Hematopoietic multipotent progenitor cell (in vitro differentiated cells): ENCODE measurements around the gene M1AP. TPM values are rescaled to one million over a fixed set of nuclear protein-coding genes. Genes with fewer than 3 reads are reported as not detected.
A peak's percentile ranks its signal among the peaks of the same experiment; 100 is the strongest.

ENCODE experiments used
- DNase-seq, 3 donors: peaks; one replicate each; pipeline ENCODE4 v3.0.0-alpha.2; 2011 to 2015; ENCODE audit warnings: low read depth in 2 of 3, low spot score in 2 of 3
- total RNA-seq: library from RNA; depleted of rRNA; stranded (reverse); fragments of >200 nt; gene quantifications from one replicate; pipeline ENCODE4 v1.2.3, GENCODE V29; 2012

The M1AP gene
- total RNA-seq, 1 donor: 0.54 TPM

DNA sequence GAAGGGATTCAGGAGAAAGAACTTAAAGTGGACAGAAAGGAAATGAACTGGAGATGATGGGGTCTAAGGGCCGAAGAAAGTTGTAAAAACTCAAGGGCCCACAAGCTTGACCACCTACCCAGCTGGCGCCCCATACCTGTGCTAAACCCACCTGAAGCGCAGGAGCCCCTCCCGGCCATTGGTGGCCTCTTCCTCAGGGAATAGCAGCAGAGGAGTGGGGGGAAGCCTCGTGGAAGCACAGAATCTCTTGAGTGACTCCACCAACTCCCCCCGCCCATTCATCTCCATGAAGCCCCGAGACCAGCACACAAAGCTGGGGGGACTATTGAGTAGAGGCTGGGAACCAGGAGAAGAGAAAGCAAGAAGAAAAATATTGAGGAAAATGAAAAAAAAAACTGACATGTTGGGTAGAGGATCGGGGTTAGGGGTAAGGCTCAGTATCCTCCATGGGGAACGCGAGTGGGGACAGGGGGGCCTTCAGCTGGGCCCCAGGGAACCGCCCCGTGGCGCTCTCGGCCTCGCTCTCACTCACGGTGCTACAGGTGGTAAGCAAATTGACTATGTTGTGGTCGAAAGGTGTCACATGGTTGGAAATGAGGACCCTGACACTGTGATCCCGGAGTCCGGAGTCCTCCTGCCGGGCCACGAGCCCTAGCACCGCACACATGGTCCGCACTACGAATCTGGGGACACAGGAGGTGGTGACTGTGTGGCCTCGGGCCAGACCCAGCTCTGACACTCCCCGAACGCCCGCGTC lies 119.4 kb downstream of the M1AP start:
- DNase-seq: no peak

DNA sequence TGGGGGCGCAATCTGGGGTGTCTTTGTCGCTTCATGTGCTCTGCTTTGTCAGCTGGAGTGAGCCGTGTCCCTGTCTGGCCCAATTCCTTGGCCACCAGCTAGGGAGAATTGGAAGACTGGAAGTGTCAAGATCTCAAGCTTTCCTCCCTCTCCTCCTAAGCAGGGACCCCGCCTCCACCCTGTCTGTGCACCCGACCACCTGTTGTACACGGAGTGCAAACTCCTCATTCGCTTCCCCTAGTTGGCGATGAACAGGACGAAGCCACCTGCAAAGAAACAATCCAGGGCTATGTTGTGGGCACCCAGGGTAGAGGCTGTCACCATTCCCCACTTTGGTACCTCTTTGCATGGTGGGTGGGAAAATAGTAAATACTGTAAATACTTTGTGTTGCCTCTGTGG lies 120.4 kb downstream of the M1AP start:
- DNase-seq: no peak

DNA sequence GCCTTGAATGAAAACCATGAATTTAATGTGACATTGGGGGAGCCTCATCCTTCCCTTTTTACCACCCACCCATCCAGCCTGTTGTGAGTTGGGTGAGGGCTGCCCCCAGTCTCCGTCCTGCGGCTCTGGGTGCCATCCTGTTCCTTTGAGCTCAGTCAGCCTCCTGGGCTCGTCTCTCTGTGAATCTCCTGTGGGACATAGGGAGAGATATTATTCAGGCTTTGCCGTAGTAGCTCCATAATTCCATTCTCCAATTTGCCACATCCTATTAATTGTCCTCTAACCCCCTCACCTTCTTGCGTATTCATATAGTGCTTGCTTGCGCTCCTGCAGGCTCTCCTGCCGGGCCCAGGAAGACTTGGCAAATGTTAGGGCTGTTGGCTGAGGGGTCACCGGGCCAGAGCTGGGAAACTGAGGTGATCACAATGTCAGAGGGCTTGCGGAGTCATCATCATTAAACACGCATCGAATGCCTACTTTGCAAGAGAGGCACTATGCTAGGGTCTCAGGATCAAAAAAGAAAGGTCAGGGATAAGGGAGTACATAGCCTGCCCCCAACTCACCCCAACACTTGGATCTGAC lies 121.4 kb downstream of the M1AP start:
- no peak for DNase-seq

DNA sequence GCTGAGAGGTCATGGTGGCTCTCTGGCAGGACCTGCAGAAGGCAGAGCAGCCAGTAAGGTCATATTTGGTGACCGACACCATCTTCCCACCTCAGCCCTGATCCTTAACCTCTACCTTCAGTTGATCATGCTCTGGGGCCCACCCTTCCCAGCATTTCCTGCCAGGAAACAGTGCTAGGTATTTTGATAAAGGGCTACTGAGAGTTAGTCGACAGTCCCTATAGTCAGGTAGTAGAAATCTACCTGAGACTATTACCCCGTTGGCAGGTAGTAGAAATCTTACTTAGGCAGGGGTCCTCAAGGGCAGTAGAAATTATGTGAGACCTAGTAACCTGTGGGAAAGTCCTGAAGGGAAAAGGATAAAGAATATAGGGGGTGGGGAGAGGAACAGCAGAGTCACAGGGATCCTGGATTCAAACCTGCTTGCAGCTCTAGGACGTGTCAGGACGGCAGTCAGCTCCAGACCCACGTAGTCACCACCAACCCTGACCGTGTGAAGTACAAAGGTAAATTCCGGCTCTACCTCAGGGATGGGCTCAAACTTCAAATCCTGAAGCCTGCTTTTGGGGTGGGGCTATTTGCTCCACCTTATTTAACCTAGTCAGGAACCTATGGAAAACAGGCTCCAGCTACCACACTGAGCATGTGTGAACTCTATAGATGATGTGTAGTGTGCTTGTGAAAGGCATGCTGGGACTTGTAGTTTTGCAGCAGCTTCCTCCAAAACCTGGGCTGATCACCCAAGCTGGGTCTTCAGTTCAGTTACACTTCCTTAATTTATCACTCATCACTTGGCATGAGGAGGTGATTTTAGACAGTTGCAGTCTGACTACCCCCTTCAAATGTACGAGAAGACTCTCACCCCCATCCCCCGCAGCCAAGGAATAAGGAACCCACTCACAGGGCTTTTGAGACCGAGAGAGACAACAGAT lies 122.1 kb downstream of the M1AP start, which contains the start of gene DQX1:
DQX1 (minus strand) TSS at position 515 of the 932 bp plus-strand sequence; CDS start at position 13, 502 bp downstream.
- DNase-seq: peak in 1 of 3 donors; percentile 62

DNA sequence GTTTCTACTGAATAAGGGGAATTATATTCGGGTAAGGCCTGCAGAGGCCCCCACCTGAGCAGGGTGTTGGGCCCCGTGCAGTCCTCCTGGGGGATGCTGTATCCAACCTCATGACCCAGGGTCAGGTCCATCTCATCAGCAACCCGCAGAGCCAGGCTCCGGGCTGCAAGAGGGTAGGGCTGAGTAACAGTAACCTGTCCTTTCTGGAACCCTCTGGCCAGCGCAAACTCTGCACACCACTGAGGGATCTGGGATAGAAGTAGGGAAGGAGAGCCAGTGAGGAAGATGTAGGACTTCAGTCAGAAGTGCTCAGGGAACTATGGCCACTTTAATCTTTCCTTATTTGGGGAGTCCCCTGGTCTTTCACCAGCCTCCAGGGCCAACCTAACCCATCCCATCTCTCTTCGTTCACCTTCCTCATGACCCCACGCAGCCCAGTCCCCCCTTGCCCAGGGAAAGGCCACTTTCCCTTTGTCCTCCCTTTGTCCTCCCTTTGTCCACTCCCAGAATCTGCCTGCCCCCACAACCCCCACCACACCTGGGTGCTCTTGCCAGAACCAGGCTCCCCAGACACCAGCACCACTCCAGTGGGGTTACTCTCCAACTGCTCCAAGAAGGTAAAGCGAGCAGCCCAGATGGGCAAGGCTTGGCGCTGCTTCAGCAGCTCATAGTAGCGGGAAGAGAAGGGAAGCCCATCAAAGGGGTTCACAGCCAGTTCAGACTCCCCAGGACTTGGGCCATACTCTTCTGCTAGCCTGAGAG lies 123.0 kb downstream of the M1AP start:
- no peak for DNase-seq

DNA sequence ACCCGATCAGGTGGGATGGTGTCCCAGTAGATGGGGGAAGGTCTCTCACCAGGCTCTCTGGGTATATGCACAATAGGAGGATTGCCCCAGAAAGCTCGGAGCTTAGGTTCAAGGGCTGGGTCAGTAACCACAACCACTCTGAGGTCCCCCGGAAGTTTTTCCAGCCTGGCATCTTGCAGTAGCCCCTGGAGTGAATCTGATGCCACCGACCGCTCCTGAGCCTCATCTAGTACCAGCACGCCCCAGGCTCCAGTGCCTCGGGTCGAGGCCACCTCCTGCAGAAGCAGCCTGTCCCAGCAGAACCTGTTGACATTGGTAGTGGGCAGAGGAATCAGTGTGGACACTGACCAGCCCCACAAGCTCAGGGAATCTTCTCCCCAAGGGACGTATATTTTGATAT lies 124.1 kb downstream of the M1AP start:
- DNase-seq: no peak

DNA sequence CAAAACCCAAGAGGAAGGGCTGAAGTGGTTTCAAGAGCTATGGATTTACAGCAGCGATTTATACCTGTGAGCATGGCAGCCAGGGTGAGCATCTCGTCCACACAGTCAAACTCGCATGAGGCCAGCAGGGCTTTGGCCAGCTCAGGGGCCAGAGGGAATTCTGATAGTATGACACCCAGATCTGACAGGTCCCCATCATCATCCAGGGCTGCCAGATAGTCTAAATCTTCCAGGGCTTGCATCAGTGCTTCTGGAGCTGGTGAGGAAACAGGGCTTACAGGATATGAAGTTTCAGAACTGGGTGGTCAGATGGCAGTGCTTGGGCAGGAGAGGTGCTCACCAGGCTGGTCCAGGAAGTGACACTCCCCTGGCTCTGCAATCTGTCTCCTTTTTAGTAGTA lies 125.6 kb downstream of the M1AP start:
- DNase-seq: no peak

DNA sequence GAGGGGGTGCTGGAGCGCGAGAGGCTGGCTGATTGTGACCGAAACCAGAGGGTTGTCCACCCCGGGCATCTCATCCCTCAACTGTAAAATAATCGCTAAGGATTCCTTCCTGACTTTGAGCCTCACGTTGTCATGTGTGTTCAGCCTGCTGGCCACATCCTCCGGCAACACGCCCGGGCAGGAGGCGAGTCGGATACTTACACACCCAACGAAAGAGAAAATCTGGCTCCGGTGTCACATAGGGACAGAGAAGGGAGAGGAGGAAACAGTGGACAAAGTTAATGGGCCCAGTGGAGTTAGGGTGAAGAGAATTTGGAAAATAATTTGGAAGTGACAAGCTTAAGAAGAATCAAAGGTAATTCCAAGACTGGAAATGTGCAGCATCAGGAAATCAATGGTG lies 131.5 kb downstream of the M1AP start:
- DNase-seq: no peak

DNA sequence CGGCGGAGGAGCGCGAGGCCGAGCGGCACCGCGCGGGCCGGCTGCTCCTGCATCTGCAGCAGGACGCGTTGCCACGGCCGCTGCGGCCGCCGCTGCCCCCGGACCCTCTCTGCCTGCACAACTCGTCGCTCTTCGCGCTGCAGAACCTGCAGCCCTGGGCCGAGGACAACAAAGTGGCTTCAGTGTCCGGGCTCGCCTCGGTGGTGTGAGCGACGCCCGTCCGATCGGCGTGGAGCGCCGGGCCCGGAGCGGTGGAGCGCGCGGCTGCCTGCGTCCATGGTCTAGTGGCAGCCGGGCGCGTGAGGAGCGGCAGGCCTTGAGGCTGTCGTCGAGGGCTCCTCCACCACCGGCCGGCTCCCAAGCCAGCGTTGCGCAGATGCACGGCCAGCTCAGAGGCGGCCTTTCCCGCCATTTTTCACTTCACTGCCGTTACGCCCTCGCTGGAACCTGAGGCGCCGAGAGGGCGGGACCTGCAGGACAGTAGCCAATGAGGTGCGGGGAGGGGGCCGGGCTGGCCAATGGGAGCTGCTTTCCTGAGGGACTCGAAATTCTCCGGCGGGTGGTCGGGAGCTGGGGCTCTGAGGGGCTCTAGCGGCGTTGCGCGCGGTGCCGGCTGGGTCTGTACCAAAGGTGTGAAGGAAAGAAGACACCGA lies 132.0 kb downstream of the M1AP start:
- peak in 2 of 3 donors; percentile 62 to 75 for DNase-seq

DNA sequence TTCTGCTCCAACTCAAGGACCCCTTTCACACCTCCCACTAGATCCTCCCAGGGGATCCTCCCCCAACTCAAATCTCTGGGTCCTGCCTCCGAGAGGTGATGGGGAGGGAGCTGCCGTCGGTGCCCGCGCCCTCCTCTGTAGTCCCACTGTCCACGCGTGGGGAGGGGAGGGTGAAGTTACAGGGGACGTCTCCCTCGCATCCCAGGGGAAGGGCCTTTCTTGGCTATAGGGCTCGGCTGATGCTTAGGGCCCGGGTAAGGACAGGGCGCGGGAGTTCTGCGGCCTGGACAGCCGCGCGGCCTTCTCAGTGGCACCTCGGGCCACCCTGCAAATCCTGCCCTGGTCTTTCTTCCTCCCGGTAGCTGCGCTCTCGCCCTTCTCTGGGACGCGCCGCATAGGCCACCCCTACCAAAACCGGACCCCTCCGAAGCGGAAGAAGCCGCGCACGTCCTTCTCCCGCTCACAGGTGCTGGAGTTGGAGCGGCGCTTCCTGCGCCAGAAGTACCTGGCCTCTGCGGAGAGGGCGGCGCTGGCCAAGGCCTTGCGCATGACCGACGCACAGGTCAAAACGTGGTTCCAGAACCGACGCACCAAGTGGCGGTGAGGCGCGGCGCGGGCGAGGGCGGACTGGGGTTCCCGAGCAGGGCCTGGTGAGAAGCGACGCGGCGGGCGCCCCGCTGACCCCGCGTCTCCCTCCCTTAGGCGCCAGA lies 132.7 kb downstream of the M1AP start:
- no peak for DNase-seq

DNA sequence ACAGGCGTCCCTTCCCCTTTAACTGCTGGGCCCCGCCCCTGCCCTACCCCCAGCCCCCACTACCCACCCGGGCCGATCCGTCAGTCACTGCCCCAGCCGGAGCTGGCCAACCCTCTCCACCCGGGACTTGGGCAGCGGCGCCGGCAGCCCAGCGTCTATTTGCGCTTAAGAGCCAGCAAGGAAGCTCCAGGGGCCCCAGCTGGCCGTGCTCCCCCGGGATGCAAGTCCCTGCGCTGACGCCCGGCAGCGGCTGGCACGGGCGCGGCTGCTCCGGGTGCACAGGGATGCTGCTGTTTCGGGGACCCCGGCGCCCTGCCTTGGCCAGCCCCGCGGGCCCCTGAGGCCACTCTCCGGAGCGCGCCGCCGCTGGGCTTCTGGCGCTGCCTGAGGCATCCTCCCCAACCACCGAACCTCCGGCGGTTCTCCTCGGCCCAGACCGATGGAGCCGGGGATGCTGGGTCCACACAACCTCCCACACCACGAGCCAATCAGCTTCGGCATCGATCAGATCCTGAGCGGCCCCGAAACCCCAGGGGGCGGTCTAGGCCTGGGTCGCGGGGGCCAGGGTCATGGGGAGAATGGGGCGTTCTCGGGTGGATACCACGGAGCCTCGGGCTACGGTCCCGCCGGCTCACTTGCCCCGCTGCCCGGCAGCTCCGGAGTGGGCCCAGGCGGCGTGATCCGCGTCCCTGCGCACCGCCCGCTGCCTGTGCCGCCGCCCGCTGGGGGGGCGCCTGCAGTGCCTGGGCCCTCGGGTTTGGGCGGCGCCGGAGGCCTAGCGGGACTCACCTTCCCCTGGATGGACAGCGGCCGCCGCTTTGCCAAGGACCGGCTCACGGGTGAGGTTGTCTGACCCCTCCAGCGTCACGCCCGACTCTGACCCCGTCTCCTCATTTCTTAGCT lies 133.5 kb downstream of the M1AP start, which contains the start of gene TLX2:
TLX2 (plus strand) TSS at position 83 of the 903 bp plus-strand sequence; CDS start at position 440, 357 bp downstream.
- no peak for DNase-seq

DNA sequence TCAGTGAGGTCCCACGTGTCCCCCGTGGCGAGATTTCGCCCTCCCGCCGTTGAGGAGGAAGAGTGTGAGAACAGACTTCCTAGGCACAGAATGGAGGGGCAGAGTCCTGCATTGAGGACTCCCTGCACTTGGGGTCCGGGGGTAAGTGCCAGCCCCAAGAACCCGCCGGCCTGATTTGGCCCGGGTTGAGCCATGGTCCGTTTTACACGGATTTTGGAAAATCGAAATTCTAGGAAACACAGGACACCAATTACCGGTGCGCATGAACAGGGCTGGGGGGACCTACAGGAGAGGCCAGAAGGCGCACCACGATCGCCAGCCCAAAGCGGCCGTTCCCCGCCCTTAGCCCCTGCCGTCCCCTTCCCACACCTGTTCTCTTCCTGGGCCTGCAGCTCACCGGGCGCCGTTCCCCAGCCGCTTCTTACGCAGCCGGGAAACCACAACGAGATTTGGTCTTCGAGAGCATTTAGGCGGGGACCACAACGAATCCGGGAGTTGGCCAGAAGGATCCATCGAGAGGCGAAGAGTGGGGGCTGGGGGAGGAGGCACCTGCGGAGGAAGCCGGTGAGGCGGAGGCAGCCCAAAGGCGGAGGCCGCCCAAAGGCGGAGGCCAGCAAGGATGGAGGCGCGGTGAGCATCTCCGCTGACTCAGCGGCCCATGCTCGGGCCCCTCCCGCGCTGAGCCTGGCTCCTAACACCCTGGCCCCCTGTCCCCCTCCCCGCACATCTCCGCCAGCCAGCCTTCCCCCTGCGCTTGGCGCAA lies 134.3 kb downstream of the M1AP start:
- DNase-seq: no peak

DNA sequence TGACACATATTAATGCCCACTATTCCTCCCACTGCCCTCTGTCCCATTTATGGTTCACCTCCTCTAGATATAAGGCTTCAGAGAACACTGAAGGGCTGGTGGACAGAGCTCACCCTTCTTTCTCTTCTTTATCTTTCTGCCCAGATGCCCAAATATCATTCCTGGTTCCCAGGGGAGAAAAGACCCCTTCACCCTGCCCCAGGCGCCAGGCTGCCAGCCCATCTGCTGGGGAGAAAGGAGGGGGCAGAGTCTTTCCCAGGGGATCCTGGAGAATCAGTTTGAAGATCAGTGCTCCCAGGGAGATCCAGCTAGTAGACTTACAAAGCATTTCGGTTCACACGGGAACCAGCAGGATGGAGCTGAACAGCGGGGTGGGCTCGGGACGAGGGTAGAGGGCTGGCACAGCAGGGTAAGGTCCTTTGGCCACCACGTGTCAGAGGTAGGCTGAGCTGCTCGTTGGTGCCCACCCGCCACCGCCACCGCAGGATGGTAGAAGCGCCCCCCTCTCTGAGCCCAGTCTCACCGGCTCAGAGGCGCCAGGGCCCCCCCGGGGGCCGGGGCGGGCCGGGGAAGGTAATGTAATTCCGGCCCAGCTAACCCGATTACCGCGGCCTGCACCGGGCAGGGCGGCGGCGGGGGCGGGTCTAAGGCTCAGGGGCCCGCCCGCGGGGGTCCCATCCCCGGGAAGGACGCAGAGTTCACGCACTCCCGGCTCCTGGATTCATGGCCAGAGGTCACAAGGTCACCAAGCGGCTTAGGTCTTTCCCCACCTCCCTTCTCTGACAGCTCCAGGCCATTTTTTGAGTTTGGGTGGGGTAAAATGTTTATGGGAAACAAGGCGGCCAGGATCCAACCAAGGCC lies 135.2 kb downstream of the M1AP start:
- DNase-seq: no peak

DNA sequence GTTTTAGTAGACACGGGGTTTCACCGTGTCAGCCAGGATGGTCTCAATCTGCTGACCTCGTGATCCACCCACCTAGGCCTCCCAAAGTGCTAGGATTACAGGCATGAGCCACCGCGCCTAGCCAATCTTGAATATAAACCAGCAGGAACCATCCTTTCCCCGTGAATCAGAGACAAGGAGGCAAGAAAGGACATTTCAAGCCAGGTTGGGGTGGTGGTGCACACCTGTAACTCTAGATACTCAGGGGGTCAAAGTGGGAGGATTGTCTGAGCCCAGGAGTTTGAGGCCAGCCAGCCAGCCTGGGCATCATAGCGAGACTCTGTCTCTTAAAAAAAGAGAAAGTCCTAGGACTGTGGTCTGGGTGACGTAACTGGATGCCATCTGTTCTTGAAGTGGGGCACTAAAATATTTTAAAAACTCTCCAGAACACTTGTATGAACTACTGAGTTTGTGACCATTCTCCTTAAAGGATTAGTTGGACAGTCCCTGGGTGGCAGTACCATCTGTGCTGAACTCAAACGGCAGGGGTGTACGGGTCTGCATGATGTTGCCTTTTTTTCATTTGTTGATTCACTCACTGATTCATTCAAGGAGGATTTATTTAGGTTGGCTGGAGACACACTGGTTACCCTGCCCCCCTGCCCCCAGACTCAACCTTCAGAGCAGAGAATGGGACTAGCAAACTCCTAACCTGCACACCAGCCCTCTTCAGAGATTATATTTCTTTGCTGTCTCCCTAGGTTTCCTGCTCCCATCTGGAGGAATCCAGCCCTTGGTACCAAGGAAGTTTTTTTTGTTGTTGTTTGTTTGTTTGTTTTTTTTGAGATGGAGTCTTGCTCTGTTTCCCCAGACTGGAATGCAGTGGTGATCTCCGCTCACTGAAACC lies 136.8 kb downstream of the M1AP start:
- no peak for DNase-seq

DNA sequence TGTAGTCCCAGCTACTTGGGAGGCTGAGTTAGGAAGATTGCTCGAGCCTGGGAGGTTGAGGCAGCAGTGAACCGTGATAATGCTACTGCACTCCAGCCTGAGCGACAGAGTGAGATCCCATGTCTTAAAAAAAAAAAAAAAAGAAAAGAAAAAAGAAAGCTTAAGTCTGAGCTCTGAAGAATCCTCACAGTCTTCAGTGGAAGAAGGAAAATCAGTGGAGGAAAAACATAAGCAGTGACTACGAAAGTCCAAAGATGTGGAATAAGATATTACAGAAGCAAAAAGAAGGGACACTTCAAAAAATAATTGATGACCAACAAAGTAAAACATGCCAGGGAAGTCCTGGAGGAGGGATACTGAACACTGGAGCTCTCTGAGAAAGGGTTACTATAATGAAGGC lies 137.9 kb downstream of the M1AP start:
- no peak for DNase-seq
